ENCODE measurements around the gene OBP2A.

OBP2A gene

GRCh38 chr9:135563858-135564257 lies 17.9 kb downstream of the OBP2A start:
- Mint-ChIP-seq H3K27ac (no peak overlapping the region), H3K4me3 (no peak overlapping the region), H3K36me3 (ENCODE audit: low read depth) (no peaks in the 10 kb centered on the region), H3K4me1 (ENCODE audit: low read depth) (no peaks in the 10 kb centered on the region), H3K27me3 (peaks cover 5% of the 10 kb centered on the region), H3K9me3 (no peaks in the 10 kb centered on the region)
- intact Hi-C loops (cut with micrococcal nuclease), result no loop called here

DNA sequence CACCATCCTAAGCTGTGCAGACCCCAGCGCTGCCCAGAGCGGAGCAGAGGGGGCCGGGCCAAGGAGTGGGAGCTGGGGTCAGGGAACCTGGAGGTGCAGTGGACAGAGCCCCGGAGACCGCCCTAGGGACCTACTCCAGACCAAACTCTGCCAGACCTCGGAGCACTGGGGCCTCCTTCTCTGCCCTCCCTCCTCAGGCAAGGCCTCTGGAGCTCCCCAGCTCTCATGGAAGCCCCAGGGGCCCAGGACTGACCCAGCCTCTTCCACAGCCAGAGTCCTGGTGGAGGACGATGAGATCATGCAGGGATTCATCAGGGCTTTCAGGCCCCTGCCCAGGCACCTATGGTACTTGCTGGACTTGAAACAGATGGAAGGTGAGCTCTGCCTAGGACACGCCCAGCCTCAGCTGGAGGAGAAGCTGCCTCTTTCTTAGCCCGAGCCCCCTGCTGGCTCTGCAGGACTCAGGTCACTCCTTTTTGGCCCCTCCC lies 19.3 kb downstream of the OBP2A start:
- no peaks in the 10 kb centered on the region for H3K9me3 Mint-ChIP-seq
- intact Hi-C loops (cut with micrococcal nuclease), result no loop called here
- no peak overlapping the region for H3K4me3 Mint-ChIP-seq
- H3K27me3 Mint-ChIP-seq, result peaks cover 7% of the 10 kb centered on the region
- no peak overlapping the region for H3K27ac Mint-ChIP-seq
- no peaks in the 10 kb centered on the region for H3K36me3 Mint-ChIP-seq (ENCODE audit: low read depth)
- no peaks in the 10 kb centered on the region for H3K4me1 Mint-ChIP-seq (ENCODE audit: low read depth)

DNA sequence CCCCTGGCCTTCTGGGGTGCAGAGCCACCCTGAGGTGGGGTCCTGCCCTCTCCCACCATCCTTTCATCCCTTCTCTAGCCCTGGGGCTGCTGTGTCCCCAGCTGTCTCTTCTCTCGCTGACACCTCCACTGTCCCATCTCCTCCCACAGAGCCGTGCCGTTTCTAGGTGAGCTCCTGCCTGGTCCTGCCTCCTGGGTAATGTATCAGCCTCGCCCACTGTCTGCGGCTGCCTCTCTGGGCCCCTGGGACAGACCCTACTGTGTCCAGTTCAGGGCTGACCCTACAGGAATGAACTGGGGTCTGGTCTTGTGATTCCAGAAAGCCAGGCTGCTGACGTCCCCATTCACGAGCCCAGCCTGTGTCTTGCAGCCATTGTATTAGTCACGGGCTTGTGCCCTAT lies 19.7 kb downstream of the OBP2A start:
- H3K4me1 Mint-ChIP-seq (ENCODE audit: low read depth), result no peaks in the 10 kb centered on the region
- intact Hi-C loops (cut with micrococcal nuclease), result no loop called here
- H3K9me3 Mint-ChIP-seq, result no peaks in the 10 kb centered on the region

GRCh38 chr9:135566552-135566951 lies 20.6 kb downstream of the OBP2A start:
- H3K27me3 Mint-ChIP-seq, result peaks cover 7% of the 10 kb centered on the region
- H3K36me3 Mint-ChIP-seq (ENCODE audit: low read depth), result no peaks in the 10 kb centered on the region
- H3K27ac Mint-ChIP-seq, result no peak overlapping the region
- H3K4me1 Mint-ChIP-seq (ENCODE audit: low read depth), result no peaks in the 10 kb centered on the region
- H3K4me3 Mint-ChIP-seq, result no peak overlapping the region
- intact Hi-C loops (cut with micrococcal nuclease), result no loop called here
- H3K9me3 Mint-ChIP-seq, result no peaks in the 10 kb centered on the region

More for the DNA sequence above, 19.7 kb downstream of the OBP2A start:
- no peak overlapping the region for H3K4me3 Mint-ChIP-seq
- H3K27ac Mint-ChIP-seq, result no peak overlapping the region
- H3K27me3 Mint-ChIP-seq, result peaks cover 7% of the 10 kb centered on the region
- no peaks in the 10 kb centered on the region for H3K36me3 Mint-ChIP-seq (ENCODE audit: low read depth)

DNA sequence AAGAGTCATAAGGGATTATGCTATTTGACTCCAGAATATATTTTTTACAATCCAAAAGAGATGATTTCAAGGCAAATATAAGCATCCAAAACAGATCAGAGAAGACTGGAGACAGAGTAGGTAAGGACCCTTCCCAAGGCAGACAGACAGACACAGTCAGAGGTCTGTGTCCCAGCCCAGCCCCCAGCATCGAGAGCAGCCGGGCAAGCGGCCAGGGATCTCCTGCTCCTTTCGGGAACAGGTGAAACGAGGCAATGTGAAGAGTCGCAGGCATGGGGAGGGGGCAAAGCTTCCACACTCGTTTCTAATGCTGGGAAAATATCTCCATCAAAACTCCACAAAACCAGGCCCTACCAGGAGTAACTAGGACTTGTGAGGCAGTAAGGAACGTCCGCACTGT lies 21.4 kb downstream of the OBP2A start:
- no peak overlapping the region for H3K4me3 Mint-ChIP-seq
- H3K9me3 Mint-ChIP-seq, result no peaks in the 10 kb centered on the region
- H3K36me3 Mint-ChIP-seq (ENCODE audit: low read depth), result no peaks in the 10 kb centered on the region
- peaks cover 7% of the 10 kb centered on the region for H3K27me3 Mint-ChIP-seq
- no peak overlapping the region for H3K27ac Mint-ChIP-seq
- intact Hi-C loops (cut with micrococcal nuclease), result no loop called here
- H3K4me1 Mint-ChIP-seq (ENCODE audit: low read depth), result no peaks in the 10 kb centered on the region

DNA sequence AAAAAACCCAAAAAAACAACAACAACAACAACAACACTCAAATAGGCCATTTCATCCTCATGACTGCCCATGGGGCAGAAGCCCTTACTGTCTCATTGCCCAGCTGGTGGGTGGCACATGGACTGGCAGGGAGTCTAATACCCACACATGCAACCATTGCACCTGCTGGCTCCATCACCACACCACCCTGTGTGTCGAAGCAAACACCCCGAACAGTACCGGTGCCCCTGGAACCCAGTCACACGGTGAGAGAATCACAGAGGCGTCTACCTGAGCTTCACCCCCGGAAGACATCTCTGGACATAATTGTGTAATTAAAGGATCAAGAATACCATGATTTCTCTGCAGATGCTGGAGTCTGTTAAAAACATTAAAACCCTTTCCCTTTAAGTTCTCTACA lies 22.1 kb downstream of the OBP2A start:
- Mint-ChIP-seq H3K4me1 (ENCODE audit: low read depth) (no peaks in the 10 kb centered on the region), H3K27me3 (peaks cover 7% of the 10 kb centered on the region), H3K36me3 (ENCODE audit: low read depth) (no peaks in the 10 kb centered on the region), H3K4me3 (no peak overlapping the region), H3K27ac (no peak overlapping the region), H3K9me3 (no peaks in the 10 kb centered on the region)
- intact Hi-C loops (cut with micrococcal nuclease), result no loop called here

- Mint-ChIP-seq H3K27ac (no peak overlapping the region), H3K9me3 (no peaks in the 10 kb centered on the region), H3K27me3 (peaks cover 7% of the 10 kb centered on the region), H3K4me1 (ENCODE audit: low read depth) (no peaks in the 10 kb centered on the region), H3K36me3 (ENCODE audit: low read depth) (no peaks in the 10 kb centered on the region), H3K4me3 (no peak overlapping the region)
- intact Hi-C loops (cut with micrococcal nuclease), result no loop called here
These were observed 24.5 kb downstream of the OBP2A start for GRCh38 chr9:135570456-135570855.

GRCh38 chr9:135572233-135572632 lies 26.3 kb downstream of the OBP2A start:
- Mint-ChIP-seq H3K4me1 (ENCODE audit: low read depth) (no peaks in the 10 kb centered on the region), H3K27me3 (peaks cover 5% of the 10 kb centered on the region), H3K9me3 (no peaks in the 10 kb centered on the region), H3K36me3 (ENCODE audit: low read depth) (no peaks in the 10 kb centered on the region), H3K27ac (no peak overlapping the region), H3K4me3 (no peak overlapping the region)
- intact Hi-C loops (cut with micrococcal nuclease), result no loop called here

GRCh38 chr9:135573124-135573523 lies 27.2 kb downstream of the OBP2A start:
- Mint-ChIP-seq H3K27ac (no peak overlapping the region), H3K9me3 (no peaks in the 10 kb centered on the region), H3K27me3 (peaks cover 5% of the 10 kb centered on the region), H3K4me1 (ENCODE audit: low read depth) (no peaks in the 10 kb centered on the region), H3K36me3 (ENCODE audit: low read depth) (no peaks in the 10 kb centered on the region), H3K4me3 (no peak overlapping the region)
- intact Hi-C loops (cut with micrococcal nuclease), result no loop called here

DNA sequence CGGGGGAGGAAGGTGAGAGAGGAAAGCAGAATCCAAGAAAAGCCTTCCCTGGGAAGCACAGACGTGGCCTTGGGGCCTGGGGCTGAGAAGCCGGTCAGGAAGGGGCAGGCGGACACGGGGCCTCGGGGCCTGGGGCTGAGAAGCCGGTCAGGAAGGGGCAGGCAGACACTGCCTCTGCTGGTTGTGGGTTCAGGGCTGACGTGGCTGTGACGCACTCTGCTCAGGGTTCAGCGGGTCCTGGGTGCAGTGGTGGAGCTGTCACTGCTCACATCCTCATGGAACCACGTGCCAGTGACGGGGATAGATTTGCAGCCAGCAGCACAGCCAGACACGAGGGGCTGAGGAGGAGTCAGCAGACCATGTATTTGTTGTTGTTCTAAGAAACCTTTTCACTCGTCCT lies 28.4 kb downstream of the OBP2A start:
- Mint-ChIP-seq H3K9me3 (no peaks in the 10 kb centered on the region), H3K4me1 (ENCODE audit: low read depth) (no peaks in the 10 kb centered on the region), H3K27ac (no peak overlapping the region), H3K4me3 (no peak overlapping the region), H3K36me3 (ENCODE audit: low read depth) (no peaks in the 10 kb centered on the region), H3K27me3 (peaks cover 2% of the 10 kb centered on the region)
- intact Hi-C loops (cut with micrococcal nuclease), result no loop called here

DNA sequence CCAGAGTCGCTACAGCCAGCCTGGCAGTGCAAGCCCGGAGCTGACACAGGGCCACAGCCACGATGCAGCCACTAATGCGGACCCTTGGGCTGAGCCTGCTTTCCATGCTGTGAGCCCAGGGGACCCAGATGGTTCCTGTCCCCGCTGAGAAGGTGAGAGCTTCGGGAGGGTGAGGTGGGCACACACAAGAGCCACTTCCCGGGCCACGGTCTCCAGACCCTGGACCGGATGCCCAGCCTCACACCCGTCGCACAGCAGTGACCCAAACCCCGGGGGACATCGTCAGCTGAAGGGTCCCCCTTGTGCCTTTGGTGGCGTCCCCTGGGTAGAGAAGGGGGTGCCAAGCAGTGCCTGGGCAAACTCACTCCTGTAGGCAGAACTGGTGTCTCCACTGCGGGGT lies 29.0 kb downstream of the OBP2A start:
- intact Hi-C loops (cut with micrococcal nuclease), result no loop called here
- Mint-ChIP-seq H3K27me3 (peaks cover 2% of the 10 kb centered on the region), H3K9me3 (no peaks in the 10 kb centered on the region), H3K36me3 (ENCODE audit: low read depth) (no peaks in the 10 kb centered on the region), H3K4me1 (ENCODE audit: low read depth) (no peaks in the 10 kb centered on the region), H3K27ac (no peak overlapping the region), H3K4me3 (no peak overlapping the region)

DNA sequence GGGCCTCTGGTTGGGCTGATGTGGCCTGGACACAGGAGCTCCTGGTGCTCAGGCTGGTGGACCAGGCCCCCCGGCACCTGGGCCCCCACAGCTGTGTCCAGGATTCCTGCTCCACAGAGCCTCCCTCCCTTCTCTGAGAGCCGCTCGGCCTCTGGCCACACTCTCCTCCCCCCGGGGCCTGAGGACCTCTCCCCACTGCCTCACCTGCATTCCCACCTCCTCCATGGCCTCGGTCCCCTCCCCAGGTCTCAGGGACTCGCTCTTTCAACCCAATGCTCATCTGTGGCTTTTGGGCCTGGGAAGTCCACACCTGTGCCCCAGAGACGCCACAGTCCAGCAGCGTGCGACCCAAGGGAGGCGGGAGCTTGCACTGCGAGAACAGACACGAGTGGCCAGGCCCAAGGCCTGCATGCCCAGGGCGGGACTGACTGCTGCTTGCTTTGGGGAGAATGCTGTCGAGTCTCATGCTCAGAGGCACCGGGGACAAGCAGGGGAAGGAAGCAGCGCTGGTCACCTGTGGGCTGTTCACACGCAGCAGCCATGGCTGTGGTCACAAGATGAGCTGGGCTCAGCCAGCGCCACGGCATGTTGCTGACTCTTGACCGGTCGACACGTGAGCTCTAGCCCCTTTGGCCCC lies 30.2 kb downstream of the OBP2A start:
- no peaks in the 10 kb centered on the region for H3K4me1 Mint-ChIP-seq (ENCODE audit: low read depth)
- no peaks in the 10 kb centered on the region for H3K36me3 Mint-ChIP-seq (ENCODE audit: low read depth)
- intact Hi-C loops (cut with micrococcal nuclease), result no loop called here
- H3K9me3 Mint-ChIP-seq, result no peaks in the 10 kb centered on the region
- H3K27me3 Mint-ChIP-seq, result peaks cover 2% of the 10 kb centered on the region
- no peak overlapping the region for H3K27ac Mint-ChIP-seq
- H3K4me3 Mint-ChIP-seq, result no peak overlapping the region

DNA sequence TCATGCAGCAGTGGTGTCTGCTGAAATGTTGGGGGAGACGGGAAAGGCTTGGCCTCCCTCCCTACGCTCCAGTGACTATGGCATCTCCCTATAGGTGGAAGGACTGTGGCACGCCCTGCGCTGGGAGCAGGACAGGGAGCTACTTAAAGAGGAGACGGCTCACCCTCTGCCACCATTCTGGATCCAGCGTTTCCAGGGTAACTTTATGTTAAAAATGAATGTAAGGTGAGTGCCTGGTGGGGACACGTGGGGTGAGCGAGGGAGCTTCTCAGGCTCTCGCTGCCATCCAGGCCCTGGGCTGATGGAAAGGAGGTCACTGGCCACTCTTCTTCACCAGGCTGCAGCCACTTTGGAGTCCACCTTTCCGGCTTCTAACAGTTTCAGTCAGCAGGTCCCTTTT lies 31.3 kb downstream of the OBP2A start:
- H3K36me3 Mint-ChIP-seq (ENCODE audit: low read depth), result no peaks in the 10 kb centered on the region
- H3K27me3 Mint-ChIP-seq, result peaks cover 2% of the 10 kb centered on the region
- no peaks in the 10 kb centered on the region for H3K9me3 Mint-ChIP-seq
- intact Hi-C loops (cut with micrococcal nuclease), result no loop called here
- no peak overlapping the region for H3K4me3 Mint-ChIP-seq
- no peak overlapping the region for H3K27ac Mint-ChIP-seq
- no peaks in the 10 kb centered on the region for H3K4me1 Mint-ChIP-seq (ENCODE audit: low read depth)

GRCh38 chr9:135579356-135579755 lies 33.4 kb downstream of the OBP2A start:
- no peaks in the 10 kb centered on the region for H3K4me1 Mint-ChIP-seq (ENCODE audit: low read depth)
- peaks cover 2% of the 10 kb centered on the region for H3K27me3 Mint-ChIP-seq
- intact Hi-C loops (cut with micrococcal nuclease), result no loop called here
- H3K4me3 Mint-ChIP-seq, result no peak overlapping the region
- no peaks in the 10 kb centered on the region for H3K36me3 Mint-ChIP-seq (ENCODE audit: low read depth)
- H3K9me3 Mint-ChIP-seq, result no peaks in the 10 kb centered on the region
- no peak overlapping the region for H3K27ac Mint-ChIP-seq

DNA sequence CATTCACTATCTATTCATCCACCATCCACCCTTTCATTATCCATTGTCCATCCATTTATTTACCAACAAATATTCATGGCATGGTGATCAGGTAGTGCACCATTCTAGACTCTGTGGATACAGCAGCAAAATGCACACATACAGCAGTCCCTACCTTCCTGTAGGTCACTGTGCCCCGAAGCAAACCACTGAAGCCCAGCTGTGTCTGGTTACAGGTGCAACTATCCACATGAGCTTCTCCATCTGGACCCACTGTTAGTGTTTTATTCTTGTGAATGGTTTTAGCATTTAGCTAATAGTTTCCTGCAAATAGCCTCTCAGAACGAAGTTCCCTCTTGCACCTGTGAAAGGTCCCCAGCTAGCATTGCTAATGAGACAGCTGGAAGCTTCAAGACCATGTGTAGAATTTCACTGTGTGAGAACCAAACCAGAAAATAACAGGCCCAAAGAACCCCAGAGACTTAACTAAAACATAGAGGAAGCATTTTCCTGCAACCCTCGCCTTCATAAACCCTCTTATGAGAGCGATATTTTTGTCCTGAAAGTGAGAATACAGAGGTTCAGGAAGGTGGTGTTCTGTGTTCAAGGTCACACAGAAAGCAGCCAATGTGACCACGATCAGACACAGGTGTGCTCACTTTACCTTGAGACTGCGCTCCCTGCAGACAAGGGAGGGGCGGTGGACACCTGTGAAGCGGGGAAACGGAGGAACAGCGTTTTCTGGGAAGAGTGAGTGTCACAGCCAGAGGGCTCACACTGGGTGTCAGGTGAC lies 34.1 kb downstream of the OBP2A start:
- Mint-ChIP-seq H3K27me3 (peaks cover 2% of the 10 kb centered on the region), H3K27ac (no peak overlapping the region), H3K4me3 (no peak overlapping the region), H3K4me1 (ENCODE audit: low read depth) (no peaks in the 10 kb centered on the region), H3K36me3 (ENCODE audit: low read depth) (no peaks in the 10 kb centered on the region), H3K9me3 (no peaks in the 10 kb centered on the region)
- intact Hi-C loops (cut with micrococcal nuclease), result no loop called here
